PC-9 (cell line): ENCODE measurements around the gene SLC49A4. TPM values are rescaled to one million over a fixed set of nuclear protein-coding genes. Genes with fewer than 3 reads are reported as not detected.
"Not testable (repeated sequence)": the region's sequence is repeated elsewhere in the genome, so short reads cannot be mapped to it uniquely, and the experiment has no call there.

Source experiments
- Bru-seq: library from RNA; stranded (reverse); fragments of 400-500 nt; gene quantifications from one replicate; lab custom pipeline; 2021; lab: Mats Ljungman, UMichigan
- BruChase-seq, 2 experiments: library from RNA; stranded (reverse); fragments of 400-500 nt; gene quantifications; one replicate each; lab custom pipeline; 2021; lab: Mats Ljungman, UMichigan
- BruUV-seq: library from RNA; stranded (reverse); fragments of 400-500 nt; replicated peaks from 2 replicates; lab custom pipeline; 2021; lab: Mats Ljungman, UMichigan
- CTCF ChIA-PET: fragments of 300-600 bp; sonication (Branson Sonifier 250); formaldehyde crosslinking; loops from one replicate; lab custom pipeline; 2022; ENCODE audit warnings: antibody characterized with exemption; lab: Charles Lee
- POLR2A ChIA-PET: fragments of 300-600 bp; sonication (Branson Sonifier 250); formaldehyde crosslinking; loops from one replicate; lab custom pipeline; 2022; ENCODE audit warnings: antibody characterized with exemption; ENCODE audit not compliant: unreplicated experiment; lab: Charles Lee
- DNase-seq, 2 experiments: peaks; one replicate each; pipeline versions ENCODE4 v3.0.0 to v3.0.0-alpha.2; 2015 to 2022; ENCODE audit warnings: mixed read lengths in 1 of 2
- H2AFZ ChIP-seq: fragments of 200-600 bp; sonication (generic); 2 replicates; pipeline ENCODE4 v1.8.1; 2017; ENCODE audit warnings: antibody characterized with exemption
- H3F3A ChIP-seq: fragments of 200-600 bp; sonication (generic); 2 replicates; pipeline ENCODE4 v1.8.1; 2017; ENCODE audit warnings: antibody characterized with exemption, mild to moderate bottlenecking, low read depth; ENCODE audit not compliant: insufficient read depth
- H3K27ac ChIP-seq: fragments of 200-600 bp; sonication (generic); 2 replicates; pipeline ENCODE4 v1.6.1; 2016; ENCODE audit warnings: mixed run types
- H3K27me3 ChIP-seq: fragments of 200-600 bp; sonication (generic); 2 replicates; pipeline ENCODE4 v1.6.1; 2016; ENCODE audit warnings: low read depth, mixed run types; ENCODE audit not compliant: insufficient read depth
- H3K36me3 ChIP-seq: fragments of 200-600 bp; sonication (generic); 2 replicates; pipeline ENCODE4 v1.6.1; 2016; ENCODE audit warnings: low read depth, mixed run types
- H3K4me1 ChIP-seq: fragments of 200-600 bp; sonication (generic); replicated peaks from 2 replicates; pipeline ENCODE4 v1.6.1; 2016; ENCODE audit warnings: mixed run types; ENCODE audit not compliant: insufficient read depth
- H3K4me2 ChIP-seq: fragments of 200-600 bp; sonication (generic); 2 replicates; pipeline ENCODE4 v1.6.1; 2017; ENCODE audit warnings: mixed run types
- H3K4me3 ChIP-seq: fragments of 200-600 bp; sonication (generic); 2 replicates; pipeline ENCODE4 v1.6.1; 2016; ENCODE audit warnings: mixed run types
- H3K79me2 ChIP-seq: fragments of 200-600 bp; sonication (generic); 2 replicates; pipeline ENCODE4 v1.6.1; 2017; ENCODE audit warnings: low read depth, mixed run types
- H3K9me2 ChIP-seq: fragments of 200-600 bp; sonication (generic); 2 replicates; pipeline ENCODE4 v1.8.1; 2017; ENCODE audit warnings: mild to moderate bottlenecking; ENCODE audit not compliant: insufficient read depth
- H3K9me3 ChIP-seq: fragments of 200-600 bp; sonication (generic); 2 replicates; pipeline ENCODE4 v1.8.1; 2016; ENCODE audit warnings: low read depth; ENCODE audit not compliant: insufficient read depth
- H4K20me1 ChIP-seq: fragments of 200-600 bp; sonication (generic); 2 replicates; pipeline ENCODE4 v1.8.1; 2017; ENCODE audit not compliant: insufficient read depth
- EZH2 ChIP-seq: fragments of 200-600 bp; sonication (generic); IDR thresholded peaks from 2 replicates; pipeline ENCODE4 v1.8.0; 2017; ENCODE audit warnings: antibody characterized with exemption, low read depth
- intact Hi-C: fragments of 100-400 bp; cut with micrococcal nuclease; formaldehyde crosslinking; loops from one replicate; pipeline ENCODE4 v1.10.0; 2022; ENCODE audit not compliant: unreplicated experiment
- long read RNA-seq: library from polyadenylated mRNA; stranded (forward); transcript quantifications from one replicate; pipeline ENCODE4 v2.0.0, GENCODE V29; 2022
- total RNA-seq: library from RNA; stranded (reverse); gene quantifications from 2 replicates; pipeline ENCODE4 v1.2.3, GENCODE V29; 2021
- TF ChIP-seq, protein P1 (sequence below): fragments of 200-600 bp; sonication (generic); conservative IDR thresholded peaks from 2 replicates; pipeline ENCODE4 v1.6.1; 2017; ENCODE audit warnings: mixed run types, antibody characterized with exemption, mild to moderate bottlenecking, moderate library complexity

SLC49A4 gene, protein sequence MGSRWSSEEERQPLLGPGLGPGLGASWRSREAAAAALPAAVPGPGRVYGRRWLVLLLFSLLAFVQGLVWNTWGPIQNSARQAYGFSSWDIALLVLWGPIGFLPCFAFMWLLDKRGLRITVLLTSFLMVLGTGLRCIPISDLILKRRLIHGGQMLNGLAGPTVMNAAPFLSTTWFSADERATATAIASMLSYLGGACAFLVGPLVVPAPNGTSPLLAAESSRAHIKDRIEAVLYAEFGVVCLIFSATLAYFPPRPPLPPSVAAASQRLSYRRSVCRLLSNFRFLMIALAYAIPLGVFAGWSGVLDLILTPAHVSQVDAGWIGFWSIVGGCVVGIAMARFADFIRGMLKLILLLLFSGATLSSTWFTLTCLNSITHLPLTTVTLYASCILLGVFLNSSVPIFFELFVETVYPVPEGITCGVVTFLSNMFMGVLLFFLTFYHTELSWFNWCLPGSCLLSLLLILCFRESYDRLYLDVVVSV
- 24.0 and 28.1 TPM in 2 replicates for total RNA-seq
- Bru-seq, nascent RNA, result percentile 72 among the genes with signal in this experiment
- percentile 69 among the genes with signal in this experiment for BruChase-seq, experiment 1, labeled RNA remaining after a 2-hour chase
- BruChase-seq, experiment 2, labeled RNA remaining after a 6-hour chase, result percentile 64 among the genes with signal in this experiment
- long read RNA-seq, transcript DIRC2-201 (9 exons, 3,596 nt), result major isoform, 68 of 74 reads
- long read RNA-seq, partial matches to known transcripts, result 3 of 74 reads
- long read RNA-seq, other reads (novel, unspliced or antisense), result 3 of 74 reads

DNA sequence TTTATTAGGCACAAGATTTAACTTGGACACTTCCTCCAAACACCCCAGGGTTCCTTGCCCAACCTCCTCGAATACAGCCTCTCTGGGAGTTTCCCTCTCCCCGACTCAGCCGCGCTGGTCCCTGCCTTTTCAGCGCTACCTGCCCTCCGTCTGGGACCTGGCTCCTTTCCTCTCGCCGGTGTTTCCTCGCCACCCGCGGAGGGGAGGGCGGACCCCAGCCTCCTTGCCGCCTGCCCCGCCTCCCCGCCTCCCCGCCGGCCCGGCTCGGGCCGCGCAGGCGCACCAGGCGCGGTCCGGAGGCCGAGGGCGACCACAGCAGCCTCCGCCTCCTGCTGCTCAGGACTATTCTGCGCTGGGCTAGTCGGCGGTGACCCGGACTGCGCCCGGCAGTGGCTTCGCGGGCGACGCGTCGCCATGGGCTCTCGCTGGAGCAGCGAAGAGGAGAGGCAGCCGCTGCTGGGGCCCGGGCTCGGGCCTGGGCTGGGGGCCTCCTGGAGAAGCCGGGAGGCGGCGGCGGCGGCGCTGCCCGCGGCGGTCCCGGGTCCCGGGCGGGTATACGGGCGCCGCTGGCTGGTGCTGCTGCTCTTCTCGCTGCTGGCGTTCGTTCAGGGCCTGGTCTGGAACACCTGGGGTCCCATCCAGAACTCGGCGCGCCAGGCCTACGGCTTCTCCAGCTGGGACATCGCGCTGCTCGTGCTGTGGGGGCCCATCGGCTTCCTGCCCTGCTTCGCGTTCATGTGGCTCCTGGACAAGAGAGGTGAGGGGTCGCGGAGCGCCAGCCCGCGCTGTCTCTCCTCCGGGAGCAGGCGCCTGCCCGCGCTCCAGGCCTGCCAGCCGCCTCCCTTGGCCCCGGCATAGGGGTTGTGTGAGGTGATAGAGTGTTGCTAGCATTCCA lies at the start of gene SLC49A4:
Gene SLC49A4 (plus strand): TSS at position 291 of the 895 bp plus-strand sequence. CDS start 124 bp downstream, at position 415.
- BruUV-seq, result no TSS peak
- Histone ChIP-seq H4K20me1 (no peaks in the 10 kb centered on the region), H3K9me2 (no peaks in the 10 kb centered on the region), H3K4me2 (peak within 1 kb of the TSS; percentile 92), H3K79me2 (peaks cover 23% of the 10 kb centered on the region), H3K36me3 (no peaks in the 10 kb centered on the region), H2AFZ (peak within 1 kb of the TSS; percentile 91), H3K27me3 (no peaks in the 10 kb centered on the region), H3K9me3 (no peaks in the 10 kb centered on the region), H3K4me3 (peak within 1 kb of the TSS; percentile 80), H3K27ac (peak within 1 kb of the TSS; percentile 92), H3F3A (peaks cover 15% of the 10 kb centered on the region), H3K4me1 (peaks cover 28% of the 10 kb centered on the region)
- ChIA-PET CTCF (no interaction called here), POLR2A (interaction anchor here (0.6 kb wide), 2 partner anchors 11 to 775 kb away, joined by 3 read pairs; no protein-coding TSS in a partner anchor)
- TF ChIP-seq, protein P1, sequence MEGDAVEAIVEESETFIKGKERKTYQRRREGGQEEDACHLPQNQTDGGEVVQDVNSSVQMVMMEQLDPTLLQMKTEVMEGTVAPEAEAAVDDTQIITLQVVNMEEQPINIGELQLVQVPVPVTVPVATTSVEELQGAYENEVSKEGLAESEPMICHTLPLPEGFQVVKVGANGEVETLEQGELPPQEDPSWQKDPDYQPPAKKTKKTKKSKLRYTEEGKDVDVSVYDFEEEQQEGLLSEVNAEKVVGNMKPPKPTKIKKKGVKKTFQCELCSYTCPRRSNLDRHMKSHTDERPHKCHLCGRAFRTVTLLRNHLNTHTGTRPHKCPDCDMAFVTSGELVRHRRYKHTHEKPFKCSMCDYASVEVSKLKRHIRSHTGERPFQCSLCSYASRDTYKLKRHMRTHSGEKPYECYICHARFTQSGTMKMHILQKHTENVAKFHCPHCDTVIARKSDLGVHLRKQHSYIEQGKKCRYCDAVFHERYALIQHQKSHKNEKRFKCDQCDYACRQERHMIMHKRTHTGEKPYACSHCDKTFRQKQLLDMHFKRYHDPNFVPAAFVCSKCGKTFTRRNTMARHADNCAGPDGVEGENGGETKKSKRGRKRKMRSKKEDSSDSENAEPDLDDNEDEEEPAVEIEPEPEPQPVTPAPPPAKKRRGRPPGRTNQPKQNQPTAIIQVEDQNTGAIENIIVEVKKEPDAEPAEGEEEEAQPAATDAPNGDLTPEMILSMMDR, result no peak
- no peak for TF ChIP-seq EZH2
- DNase-seq, result peak; percentile 69 to 93
- intact Hi-C loops, result loop anchor here (2.0 to 10.0 kb wide), 4 partner anchors 97 to 400 kb away; partner anchors contain the start of genes DTX3L, PARP14 and PARP9

DNA sequence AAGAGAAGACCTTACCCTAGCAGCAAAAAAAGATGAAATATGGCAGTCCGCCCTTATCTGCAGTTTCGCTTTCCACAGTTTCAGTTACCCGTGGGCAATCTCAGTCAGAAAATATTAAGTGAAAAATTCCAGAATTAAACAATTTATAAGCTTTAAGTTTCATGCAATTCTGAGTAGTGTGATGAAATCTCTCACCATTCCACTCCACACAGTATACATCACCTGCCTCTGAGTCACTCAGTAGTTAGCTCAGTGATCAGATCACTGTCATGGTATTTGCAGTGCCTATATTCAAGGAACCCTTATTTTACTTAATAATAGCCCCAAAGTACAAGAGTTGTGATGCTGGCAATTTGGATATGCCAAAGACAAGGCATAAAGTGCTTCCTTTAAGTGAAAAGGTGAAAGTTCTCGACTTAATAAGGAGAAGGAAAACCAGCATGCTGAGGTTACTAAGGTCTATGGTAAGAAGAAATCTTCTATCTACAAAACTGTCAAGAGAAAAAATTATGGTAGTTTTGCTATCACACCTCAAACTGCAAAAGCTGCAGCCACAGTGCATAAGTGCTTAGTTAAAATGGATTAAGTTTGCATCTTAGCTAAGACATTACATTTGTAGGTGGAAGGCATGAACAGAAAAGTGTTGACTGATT lies 49.4 kb upstream of the SLC49A4 start:
- Histone ChIP-seq H3K79me2 (no peaks in the 10 kb centered on the region), H3K27ac (peak overlapping the region; percentile 65), H3K4me3 (no peak overlapping the region), H3K4me1 (peaks cover 10% of the 10 kb centered on the region), H3K4me2 (no peak overlapping the region), H3K36me3 (no peaks in the 10 kb centered on the region), H3K27me3 (no peaks in the 10 kb centered on the region), H4K20me1 (no peaks in the 10 kb centered on the region), H3F3A (peaks cover 5% of the 10 kb centered on the region; the same call in 1 of the 2 replicates), H3K9me3 (no peaks in the 10 kb centered on the region), H3K9me2 (peaks cover 3% of the 10 kb centered on the region; the same call in 1 of the 2 replicates), H2AFZ (no peak overlapping the region)
- POLR2A ChIA-PET, result interaction anchor here (0.6 to 0.7 kb wide), 2 partner anchors 147 to 148 kb away, joined by 3 to 15 read pairs; no protein-coding TSS in a partner anchor
- TF ChIP-seq, protein P1, result no peak
- TF ChIP-seq EZH2, result no peak
- intact Hi-C loops, result no loop called here
- no TSS peak for BruUV-seq
- CTCF ChIA-PET, result interaction anchor here (0.7 kb wide), 1 partner anchor 294 kb away, joined by 3 read pairs; no protein-coding TSS in a partner anchor
- DNase-seq, result peak in 1 of 2 experiments; percentile 42

DNA sequence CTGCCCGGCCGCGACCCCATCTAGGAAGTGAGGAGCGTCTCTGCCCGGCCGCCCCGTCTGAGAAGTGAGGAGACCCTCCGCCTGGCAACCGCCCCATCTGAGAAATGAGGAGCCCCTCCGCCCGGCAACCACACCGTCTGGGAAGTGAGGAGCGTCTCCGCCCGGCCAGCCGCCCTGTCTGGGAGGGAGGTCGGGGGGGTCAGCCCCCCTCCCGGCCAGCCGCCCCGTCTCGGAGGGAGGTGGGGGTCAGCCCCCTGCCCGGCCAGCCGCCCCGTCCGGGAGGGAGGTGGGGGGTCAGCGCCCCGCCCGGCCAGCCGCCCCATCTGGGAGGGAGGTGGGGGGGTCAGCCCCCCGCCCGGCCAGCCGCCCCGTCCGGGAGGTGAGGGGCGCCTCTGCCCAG lies 47.6 kb upstream of the SLC49A4 start:
- H3K9me3 ChIP-seq, H4K20me1 ChIP-seq, CTCF ChIA-PET, H3K9me2 ChIP-seq, H3K27ac ChIP-seq, H3K4me2 ChIP-seq, POLR2A ChIA-PET, H3K4me1 ChIP-seq, H3K4me3 ChIP-seq, H2AFZ ChIP-seq, H3F3A ChIP-seq, H3K36me3 ChIP-seq, H3K27me3 ChIP-seq, intact Hi-C loops, H3K79me2 ChIP-seq, BruUV-seq, DNase-seq: not testable (repeated sequence)
